HG03095 (cell line): ENCODE results near the gene SLC12A7.

ENCODE experiments used
- ATAC-seq: cut with Tn5 transposase; IDR thresholded peaks from one replicate; pipeline ENCODE4 v1.9.1; 2021; ENCODE audit warnings: moderate library complexity; ENCODE audit not compliant: unreplicated experiment

SLC12A7 gene

DNA sequence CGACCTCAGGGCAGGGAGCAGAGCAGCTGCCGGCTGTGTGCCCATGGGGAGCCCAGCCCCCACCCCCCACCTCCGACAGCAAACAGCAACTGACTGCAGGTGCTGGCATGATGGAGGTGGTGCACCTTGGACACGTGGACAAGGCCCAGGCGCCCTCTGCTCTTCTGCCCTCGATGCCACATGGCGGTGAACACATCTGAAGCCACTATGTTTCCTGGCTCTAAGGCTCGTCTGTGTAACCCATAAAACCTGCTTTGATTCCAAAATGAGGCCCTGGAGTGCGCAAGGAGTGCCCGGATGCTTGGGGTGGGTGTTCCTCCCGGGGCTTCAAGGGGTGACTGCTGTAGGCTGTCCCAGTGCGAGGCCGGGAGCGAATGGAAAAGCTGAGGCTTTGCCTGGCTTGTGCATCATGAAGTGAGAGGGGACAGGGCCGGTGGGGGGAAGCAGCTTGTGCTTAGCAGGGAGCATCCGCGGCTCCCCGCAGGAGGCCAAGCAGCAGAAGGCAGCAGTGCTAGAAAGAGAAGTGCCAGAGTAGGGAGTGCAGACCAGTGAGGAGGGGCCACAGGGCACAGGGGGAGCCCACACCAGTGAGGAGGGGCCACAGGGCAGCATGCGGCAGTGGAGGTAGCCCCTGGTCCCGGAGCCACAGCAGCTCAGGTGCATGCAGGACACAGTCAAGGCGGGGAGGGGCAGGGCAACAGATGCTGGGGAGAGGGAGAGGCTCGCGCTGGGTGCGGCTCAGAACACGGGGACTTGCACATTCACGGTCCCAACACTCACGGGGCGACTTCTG lies 73.2 kb downstream of the SLC12A7 start:
- no peak for ATAC-seq

- ATAC-seq = no peak
Observed at GRCh38 chr5:1037671-1038416, 74.0 kb downstream of the SLC12A7 start.

GRCh38 chr5:1037123-1037670 lies 74.7 kb downstream of the SLC12A7 start:
- ATAC-seq = no peak

GRCh38 chr5:1036504-1037122 lies 75.2 kb downstream of the SLC12A7 start:
- no peak for ATAC-seq

DNA sequence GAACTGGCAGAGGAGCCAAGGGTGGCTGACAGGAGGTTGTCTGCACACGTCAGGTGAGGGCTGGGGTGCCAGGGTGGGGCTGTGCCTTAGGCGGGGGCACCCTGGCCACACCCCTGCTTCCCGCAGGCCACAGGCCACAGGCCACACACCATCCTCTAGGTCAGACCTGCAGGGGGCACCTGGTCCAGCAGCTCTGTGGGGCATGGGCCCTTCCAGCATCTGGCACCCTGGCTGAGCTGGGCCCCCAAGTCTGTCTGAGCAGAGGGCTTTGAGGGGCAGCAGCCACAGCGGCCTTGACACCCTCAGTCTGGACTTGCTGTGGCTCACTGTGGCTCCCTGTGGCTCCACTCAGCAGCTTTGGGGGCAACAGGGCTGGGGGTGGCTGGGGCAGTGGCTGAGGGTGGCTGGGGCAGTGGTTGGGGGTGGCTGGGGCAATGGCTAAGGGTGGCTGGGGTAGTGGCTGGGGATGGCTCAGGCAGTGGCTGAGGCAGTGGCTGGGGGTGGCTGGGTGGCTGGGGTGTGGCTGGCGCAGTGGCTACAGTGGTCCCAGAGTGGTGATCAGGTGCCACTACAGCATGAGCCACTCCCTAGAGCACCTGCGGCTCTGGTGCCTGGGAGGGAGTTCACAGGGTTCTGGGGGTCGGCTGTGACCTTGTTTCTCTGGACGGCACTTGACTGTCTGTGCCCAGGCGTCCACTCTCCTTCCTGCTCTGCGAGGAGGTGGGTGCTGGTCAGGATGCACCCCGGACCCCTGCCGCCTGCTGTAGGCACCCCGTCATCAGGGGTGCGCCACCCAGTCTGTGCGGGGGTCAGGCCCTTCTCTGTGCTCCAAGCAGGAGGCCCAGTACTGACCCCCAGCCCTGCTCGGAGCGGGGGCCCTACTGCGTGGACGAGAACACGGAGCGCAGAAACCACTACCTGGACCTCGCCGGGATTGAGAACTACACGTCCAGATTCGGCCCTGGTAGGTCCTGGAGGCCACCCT lies 76.2 kb downstream of the SLC12A7 start:
- ATAC-seq = no peak

GRCh38 chr5:1034986-1035385 lies 76.9 kb downstream of the SLC12A7 start:
- no peak for ATAC-seq

DNA sequence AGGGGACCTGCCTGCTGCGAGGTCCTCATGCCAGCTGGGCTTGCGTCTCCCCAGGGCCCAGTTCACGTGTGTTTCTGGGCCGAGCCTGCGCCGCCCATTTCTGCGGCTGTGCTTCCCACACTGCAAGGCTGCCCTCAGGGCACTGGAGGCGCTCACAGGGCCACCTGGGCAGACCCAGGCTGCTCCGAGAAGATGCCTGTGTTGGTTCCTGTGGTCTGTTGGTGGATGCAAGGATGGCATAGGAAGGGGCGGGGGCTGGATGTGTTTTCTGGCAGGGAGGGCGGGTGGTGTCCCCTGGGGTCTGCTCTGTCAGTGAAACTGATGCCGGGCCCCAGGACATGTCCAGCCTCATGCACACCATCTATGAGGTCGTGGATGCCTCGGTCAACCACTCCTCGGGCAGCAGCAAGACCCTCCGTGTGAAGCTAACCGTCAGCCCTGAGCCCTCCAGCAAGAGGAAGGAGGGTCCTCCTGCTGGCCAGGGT lies 77.4 kb downstream of the SLC12A7 start:
- ATAC-seq = no peak

DNA sequence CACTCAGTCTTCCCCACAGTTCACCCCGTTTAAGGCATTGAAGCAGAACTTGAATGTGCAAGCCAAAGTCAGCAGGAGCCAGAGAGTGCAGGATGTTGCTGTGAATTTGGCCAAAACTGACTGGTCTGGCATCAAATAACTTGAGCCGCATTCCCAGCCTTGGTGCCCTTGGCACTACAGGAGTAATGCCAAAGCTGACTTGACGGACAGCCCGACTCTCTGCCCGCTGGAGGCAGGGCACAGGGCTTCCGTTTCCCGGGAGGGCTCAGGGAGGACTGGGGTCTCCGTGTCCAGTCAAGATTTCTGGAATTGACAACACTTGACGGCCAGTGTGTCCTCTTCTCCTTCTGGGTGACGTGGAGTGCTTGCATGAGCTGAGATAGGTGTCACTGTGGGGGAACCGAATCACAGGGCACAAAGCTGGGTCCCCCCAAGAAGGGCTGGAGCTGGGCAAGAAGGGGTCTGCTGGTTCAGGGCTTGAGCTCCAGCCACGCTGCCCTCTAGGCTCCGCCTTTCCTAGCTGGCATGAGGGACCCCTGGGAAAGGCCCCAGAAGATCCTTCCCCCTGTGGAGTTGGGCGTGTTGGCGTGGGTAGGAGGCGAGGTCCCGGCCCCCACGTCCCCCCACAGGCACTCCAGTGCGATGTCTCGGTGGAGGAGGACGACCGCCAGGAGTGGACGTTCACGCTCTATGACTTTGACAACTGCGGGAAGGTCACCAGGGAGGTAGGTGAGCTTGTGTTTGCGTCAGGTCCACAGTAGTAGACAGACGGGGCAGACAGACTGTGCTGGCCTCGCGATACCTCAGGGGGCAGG lies 78.0 kb downstream of the SLC12A7 start:
- ATAC-seq = no peak

DNA sequence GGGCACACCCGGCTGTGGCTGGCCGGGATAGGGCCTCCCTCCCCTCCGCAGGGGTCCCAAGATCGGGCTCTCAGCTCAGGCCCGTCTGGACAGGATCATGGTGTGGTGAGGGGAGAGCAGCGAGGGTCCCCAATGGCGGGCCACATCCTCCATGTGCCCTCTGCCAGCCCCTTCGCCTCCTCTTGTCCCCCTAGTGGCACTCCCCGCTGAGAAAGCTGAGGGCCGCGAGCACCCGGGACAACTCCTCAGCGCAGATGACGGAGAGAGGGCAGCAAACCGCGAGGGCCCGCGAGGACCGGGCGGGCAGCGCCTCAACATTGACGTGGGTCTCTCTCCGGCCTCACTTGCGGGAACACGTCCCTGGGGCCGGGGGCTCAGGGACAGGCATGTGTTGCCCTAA lies 78.7 kb downstream of the SLC12A7 start:
- no peak for ATAC-seq

GRCh38 chr5:1032551-1033027 lies 79.3 kb downstream of the SLC12A7 start:
- no peak for ATAC-seq

DNA sequence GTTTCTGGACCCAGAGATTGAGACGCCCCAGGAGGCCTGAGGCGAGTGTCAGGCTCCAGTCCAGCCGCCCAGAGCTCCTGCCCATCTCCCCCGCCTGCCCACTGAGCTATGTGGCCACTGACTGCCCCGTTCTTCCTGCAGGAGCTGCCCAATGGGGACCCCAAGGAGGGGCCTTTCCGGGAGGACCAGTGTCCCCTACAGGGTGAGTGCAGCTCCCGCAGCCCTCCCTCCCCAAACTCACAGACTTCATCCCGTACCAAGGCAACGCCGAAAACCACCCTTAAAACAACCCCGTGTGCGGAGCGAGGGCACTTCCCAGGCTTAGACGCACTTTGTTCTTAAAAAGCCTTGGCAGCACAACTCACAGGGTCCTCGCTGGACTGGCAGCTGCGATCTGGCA lies 79.9 kb downstream of the SLC12A7 start:
- ATAC-seq = no peak

GRCh38 chr5:1031306-1031959 lies 80.4 kb downstream of the SLC12A7 start:
- no peak for ATAC-seq

GRCh38 chr5:1030801-1031271 lies 81.0 kb downstream of the SLC12A7 start:
- ATAC-seq = no peak

GRCh38 chr5:1029945-1030625 lies 81.8 kb downstream of the SLC12A7 start:
- no peak for ATAC-seq

- ATAC-seq = no peak
Observed at GRCh38 chr5:1029282-1029944, 82.5 kb downstream of the SLC12A7 start.

DNA sequence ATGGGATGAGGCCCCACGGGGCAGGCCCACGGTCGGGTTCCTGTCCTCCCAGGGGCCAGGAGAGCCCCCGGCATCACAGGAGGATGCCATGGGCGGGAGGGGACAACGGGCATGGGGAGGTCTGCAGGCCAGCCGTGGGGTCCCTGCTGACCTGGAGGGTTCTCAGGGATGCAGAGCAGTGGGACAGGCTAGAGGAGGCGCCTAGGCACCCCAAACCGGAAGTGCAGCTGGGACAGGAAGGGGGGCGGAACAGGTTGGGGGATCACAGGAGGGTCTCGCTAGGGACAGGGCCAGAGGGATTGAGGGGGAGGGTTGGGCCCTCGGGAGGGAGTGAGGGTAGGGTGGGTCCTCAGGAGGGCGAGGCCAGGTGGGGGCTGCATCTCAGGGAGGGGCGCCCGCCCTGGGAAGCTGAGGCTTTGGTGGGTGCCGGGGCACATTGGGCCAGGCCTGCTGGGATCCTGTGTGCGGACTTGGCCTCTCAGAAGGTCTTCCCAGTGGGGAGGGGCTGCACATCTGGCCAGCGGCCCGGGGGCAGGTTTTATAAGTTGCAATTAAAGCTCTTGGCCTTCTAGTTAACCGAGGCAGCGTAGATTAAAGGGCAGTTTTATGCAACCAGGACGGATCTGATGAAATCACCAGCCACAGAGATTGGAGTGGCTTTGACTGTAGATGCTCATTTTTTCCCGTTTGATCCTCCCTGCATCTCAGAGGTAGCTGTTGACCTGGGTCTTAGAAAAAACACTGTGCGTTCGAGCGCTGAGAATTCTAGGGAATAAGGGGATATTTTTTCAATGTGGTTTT lies 83.2 kb downstream of the SLC12A7 start:
- no peak for ATAC-seq
